GM21381 (cell line): Measurements from ENCODE around the gene SLC29A3.

Source experiments
- ATAC-seq: cut with Tn5 transposase; IDR thresholded peaks from one replicate; pipeline ENCODE4 v1.9.1; 2021; ENCODE audit warnings: mild to moderate bottlenecking, moderate library complexity; ENCODE audit not compliant: unreplicated experiment

The SLC29A3 gene

DNA sequence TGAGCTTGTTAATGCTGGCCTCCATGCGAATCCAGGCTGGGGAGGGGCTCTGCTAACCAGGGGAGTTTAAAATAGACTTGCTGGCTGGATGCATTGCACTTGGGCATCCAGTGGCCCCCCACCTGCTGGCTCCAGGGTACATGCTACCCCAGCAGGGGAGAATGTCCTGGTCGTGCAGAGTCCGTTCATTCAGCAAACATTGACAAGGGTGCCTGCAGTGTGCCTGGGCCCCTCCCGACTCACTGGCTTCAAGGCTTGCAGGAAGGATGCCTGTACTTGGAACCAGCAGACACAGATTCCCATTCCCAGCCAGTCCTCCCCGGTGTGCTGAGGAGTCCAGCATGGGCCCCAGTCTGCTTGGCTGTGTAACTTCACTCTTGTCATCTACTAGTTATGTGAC is 1.5 kb downstream of the SLC29A3 start:
- no peak for ATAC-seq

DNA sequence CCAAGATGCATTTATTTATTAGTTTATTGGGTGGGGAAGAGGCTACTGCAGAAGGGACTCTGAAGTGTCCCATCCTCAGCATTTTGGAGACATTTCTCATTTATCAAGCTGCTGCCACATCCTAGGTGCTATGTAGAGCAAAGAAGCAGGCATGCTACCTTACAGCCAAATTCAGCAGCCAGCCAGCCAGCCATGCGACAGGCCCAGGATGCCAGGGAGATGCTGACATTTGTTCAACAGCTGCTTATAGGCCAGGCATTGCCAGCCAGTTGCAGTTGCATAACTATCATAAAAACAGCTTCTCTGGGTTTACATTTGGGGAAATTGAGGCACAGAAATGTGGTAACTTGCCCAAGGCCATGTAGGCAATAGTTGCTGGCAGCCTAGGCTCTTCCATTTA is 2.3 kb downstream of the SLC29A3 start:
- no peak for ATAC-seq

DNA sequence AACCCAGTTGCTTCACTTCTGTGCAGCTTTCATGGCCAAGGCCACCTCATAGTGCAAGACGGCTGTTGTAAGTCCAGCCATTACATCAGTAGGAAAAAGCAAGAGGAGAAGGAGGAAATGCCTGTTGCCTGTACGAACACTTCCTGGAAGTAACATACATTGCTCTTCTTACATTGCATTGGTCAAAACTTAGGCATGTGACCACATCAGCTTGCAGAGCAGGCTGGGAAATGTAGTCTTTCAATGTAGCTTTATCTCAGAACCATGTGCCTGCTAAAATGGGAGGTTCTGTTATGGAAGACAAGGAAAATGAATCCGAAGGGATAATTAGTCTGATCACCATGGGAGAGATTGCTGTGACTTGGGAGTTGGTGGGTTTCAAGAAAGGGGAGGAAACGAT is 4.3 kb downstream of the SLC29A3 start:
- ATAC-seq = no peak

DNA sequence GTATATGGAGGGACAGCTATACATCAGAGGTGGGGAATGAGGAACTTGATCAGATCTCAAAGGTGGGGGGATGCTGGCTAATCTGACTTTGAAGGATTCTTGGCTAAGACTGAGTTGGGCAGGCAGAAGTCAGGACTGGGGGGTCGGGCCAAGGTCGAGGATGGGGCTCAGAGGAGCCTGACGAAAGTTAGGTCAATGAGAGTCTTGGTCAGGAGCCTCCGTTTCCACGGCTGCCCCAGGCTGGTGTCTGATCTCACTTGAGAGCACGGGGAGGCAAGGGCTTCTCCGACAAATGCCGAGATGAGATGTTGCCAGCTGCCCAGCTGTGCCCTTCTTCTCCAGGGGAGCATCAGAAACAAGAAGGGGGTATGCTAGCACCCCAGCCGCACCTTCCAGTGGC is 5.7 kb downstream of the SLC29A3 start:
- no peak for ATAC-seq

DNA sequence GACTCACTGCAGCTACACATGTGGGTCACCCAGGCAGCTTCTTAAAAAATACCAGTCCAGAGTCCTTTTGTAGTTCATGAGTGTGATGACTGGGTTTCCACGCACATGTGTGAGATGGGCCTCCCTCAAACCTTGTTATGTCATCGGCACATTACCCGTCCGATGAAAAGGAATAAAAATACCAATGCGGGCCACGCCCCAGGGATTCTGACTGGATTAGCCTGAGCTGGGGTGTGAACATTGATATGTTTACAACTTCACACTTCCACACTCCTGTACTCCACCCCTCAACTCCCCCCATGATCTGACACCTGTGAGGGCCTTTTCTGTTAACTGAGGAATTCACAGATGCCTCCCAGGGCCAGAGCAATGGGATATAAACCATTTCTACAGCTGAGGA is 6.2 kb downstream of the SLC29A3 start:
- ATAC-seq = no peak

DNA sequence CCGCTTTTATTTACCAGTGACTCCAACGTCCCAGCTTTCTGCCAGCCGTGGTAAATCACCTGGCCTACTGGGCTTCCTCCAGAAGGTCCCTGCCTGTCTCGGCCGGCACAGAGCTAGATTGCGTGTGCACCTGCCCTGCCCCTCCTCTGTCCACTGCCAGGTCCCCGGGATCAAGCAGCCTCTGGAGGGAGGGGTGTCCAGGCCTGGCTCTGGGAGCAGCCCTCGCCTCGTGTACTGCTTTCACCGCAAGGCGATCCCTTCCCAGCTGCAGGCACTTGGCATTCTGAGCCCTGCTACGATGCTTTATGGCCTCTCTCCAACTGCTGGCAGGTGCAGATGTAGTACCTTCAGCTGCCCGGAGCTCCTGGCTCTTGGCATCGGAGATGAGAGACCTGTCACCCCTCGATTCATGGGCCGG is 7.4 kb downstream of the SLC29A3 start:
- no peak for ATAC-seq

DNA sequence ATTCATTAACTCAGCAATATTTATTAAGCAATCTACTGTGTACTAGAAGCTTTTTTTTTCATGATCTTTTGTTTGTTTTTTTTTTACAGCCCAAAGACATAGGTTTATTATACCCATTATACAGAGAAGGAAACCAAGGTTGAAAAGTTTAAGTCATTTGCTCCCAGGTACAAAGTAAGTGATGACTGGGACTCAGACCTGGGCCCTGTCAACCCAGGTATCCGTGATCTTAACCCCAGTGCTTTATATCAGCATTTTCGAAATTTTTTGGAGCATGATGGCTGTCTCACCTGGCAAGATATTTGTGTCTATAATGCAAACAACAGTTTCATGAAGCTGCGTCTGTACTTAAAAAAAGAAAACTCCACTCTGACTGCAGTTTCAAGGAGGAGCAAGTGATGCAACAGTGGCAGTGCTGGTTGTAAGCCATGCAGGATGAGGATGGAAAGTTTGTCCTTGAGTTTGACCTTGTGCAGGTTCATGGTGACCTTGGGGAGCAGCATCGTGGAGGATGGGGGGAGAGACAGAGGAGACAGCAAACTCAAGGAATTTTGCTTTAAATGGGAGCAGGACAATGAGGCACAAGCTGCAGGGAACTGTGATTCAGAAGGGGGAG is 11.8 kb downstream of the SLC29A3 start:
- no peak for ATAC-seq

DNA sequence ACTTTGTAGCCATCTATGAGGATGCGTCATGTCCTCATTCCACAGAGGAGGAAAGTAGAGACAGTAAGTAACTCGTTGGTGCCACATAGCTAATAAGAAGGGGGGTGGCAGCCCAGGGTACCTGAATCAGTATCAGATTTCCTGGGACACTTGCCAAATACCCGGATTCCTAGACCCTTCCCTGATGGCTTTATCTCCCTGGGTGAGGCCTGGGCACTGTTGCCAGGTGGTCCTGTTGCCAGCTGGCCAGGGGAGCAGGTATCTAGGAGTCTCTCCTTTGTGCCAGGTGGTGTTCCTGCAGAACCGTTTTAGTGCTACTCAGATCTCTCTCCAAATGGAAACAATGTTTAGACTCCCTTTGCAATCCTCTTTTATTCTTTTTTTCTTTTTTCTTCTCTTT is 12.7 kb downstream of the SLC29A3 start:
- no peak for ATAC-seq

DNA sequence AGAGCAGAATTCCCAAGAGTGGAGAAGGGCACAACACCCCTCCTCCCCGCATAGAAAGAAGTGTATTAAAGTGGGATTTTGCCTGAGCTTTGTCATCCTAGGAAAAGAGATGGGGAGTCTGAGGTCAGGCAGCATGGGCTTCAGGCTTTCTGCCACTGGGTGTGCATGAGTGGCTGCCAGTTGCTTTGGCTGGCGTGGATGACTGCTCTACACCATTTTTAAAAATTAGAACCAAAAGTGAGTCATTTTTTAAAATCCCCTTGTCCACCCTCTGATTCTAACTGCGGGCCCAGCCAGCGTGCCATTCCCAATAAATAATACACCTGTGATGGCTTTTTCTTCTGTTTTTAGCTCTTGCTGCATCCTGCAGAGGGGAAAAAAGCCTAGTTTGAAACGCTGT is 13.4 kb downstream of the SLC29A3 start:
- ATAC-seq = no peak

DNA sequence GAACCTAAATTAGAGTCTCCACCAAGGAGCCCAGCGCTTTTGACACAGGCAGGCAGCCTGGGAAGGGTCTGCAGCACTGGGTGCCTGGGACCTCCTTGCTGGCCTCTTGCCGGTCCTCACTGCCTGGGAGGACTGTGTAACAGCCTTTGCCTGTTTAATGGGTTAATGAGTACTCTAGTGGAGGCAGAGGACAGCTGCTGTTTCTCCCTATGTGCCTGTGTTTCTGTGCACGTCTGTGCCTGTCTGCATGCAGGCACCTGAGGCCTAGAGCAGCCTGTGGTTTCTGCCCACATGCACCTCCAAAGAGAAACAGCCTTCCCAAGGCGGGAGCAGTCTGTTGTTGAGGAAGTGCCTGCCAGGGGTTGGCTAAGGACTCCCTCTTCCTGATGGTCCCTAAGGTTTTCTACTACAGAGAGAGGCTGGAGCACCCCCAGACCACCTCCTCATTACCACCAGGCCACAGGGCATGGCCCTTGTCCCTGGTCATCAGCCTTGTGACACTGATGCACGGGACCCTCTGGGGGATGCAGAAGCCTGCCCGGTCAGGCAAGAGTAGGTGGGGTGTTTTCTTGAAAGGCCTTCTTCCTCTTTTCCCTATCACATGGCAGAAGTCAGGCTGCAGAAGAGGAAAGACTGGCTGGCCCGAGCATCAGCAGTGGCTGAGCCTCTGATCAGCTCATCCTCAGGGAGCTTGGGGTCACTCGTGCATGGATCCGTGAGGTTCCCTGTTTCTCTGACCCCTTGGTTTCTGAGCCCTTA is 14.2 kb downstream of the SLC29A3 start:
- ATAC-seq = no peak

DNA sequence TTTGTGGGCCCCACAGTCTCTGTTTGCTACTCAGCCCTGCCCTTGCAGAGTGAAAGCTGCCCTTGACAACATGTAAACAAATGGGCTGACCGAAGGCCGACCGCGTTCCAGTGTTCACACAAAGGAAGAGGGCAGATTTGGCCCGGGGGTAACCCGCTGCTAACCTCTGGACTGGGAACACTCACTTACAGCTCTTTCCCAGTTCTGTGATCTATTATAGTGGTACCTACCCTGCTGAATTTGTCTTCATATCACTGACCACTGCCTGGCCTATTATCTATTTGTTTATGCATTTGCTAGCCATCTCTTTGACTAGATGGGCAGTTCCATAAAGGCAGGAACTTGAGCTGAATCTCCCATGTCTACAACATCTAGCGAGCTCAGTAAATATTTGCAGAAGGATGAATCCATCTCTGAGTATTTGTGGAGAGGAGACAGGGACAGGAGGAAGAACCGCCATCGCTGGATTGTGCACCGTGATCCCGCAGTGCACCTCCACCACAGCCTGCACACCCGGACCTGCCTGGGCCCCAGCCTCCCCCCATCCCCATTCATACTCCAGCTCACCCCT is 15.2 kb downstream of the SLC29A3 start:
- no peak for ATAC-seq

DNA sequence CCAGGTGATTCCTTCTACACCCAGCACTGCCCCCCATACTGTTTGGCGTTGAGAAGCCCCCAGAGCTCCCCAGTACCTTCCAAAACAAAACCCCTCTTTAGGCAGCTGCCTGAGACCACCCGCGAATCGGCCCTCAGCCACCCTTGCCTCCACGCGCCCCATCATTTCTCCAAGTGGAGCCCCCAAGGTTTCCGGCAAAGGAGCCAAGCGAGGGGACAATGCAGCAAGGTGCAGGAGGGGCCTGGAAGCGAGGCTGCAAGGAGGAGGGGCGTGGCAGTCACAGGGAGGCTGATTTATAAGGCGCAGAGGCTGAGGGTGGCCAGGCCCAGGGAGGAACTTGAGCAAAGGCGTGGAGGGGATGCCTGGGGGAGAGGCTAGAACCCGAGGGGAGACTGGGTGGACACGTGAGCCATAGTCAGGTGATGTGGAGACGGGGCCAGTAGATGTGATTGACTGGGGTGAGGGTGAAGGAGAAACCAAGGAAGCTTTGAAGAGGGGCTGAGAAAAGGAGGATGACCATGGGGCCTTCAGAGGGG is 16.2 kb downstream of the SLC29A3 start:
- ATAC-seq = no peak

DNA sequence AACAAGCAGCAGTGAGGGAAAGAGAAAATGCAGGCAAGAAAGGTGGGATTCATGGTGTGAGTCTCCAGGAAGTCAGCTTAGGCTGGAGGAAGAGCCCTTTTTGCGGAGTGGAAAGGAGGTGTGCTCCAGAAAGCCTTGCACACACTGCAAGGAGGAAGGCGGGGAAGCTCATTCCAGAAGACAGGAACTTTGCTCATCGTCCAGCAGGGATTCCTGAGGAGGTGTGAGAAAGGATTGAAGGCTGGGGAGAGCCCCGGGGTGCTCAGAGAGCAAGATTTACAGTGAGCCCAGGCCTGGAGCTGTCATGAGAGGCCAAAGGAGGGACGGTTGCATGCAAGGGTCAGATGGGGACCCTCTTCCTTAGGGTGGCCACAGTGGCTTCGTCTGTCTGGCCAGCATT is 17.6 kb downstream of the SLC29A3 start:
- no peak for ATAC-seq

DNA sequence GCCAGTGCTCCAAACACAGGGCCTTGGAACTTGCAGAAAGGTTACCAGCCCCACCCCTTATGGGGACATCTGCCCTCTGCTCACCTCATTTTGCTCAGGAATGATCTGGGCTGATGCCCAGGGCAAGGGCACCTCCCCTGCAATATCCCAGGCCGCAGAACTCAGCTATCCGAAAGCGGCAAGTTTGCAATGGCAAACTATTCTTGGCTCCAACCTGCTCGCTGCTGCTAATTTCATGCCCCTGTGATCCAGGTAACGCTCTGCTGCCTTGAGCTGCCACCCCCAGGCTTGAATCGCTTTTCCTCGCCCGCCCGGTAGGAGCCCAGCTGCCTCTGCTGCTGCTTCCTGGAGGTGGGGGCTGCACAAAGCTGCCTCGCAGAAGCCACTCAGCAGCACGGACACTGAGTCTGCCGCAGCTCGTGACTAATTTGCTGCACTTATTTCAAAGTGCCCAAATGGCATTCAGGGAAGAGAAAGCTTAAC is 18.2 kb downstream of the SLC29A3 start:
- ATAC-seq = no peak

DNA sequence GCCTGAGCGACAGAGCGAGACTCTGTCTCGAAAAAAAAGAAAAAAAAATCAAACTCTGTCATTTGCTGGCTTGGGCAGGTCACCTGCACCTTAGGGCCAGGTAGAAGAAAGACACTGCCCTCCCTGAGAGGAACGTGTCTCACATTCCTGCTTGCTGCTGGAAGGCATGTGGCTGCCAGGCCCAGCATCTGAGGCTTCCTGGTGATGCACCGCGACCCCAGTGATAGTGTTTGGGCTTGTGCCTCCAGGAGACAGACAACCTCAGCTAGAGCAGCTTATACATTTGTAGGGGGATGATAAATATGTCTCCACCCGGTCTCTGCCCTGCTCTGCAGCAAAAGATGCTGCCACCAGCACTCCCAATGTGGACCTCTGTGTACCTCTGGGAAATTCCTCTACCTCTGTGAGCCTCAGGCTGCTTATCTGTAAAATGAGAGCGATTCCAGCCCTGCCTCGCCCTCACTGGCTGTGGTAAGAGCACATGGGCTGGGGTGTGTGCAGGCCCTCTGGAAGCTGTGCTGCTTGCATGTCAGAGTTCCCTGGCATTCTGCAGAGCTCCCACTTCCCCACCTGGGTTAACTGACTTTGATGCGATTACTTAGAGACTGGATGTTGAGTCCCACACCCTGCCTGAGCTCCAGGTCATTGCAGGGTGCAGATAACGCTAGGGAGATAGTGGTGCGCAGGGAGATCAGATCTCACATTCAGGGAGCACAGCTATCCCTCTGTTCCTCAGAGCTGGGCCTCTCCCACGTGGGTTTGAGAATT is 19.9 kb downstream of the SLC29A3 start:
- ATAC-seq = no peak

DNA sequence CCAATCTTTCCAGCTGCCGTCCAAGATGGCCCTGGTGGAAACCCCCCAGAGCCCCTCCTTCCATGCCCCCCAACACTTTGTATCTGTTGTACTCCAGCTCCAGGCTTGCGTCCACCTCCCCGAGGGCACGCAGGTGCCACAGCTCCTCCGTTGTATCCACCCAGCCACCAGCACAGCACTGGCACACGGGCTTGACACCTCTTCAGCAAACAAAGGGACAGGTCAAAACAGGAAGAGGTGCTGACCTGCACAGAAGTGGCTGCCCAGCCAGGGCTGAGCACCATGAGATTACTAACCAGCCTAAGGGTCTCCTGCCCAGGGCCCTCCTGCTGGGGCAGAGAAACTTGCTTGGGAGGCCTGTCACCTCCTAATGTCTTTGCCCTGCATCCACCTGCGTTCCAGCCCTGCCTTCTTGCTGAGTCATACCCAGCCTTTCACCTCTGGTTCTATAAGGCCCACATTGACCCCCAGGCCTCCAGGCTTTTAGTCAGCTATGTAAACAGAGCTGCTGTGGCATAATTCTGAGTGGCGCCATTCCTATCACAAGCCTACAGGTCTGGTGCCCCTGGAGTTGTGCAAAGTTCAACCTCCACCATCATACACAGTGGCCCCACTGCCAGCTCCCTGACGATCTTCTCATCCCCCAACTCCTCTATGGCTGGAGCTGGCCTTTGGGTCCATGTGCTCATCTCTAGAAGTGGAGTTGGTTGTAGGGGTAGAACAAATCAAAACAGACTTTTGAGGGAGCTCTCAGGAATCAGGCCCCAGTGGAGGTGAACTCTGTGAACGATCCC is 20.9 kb downstream of the SLC29A3 start:
- no peak for ATAC-seq

DNA sequence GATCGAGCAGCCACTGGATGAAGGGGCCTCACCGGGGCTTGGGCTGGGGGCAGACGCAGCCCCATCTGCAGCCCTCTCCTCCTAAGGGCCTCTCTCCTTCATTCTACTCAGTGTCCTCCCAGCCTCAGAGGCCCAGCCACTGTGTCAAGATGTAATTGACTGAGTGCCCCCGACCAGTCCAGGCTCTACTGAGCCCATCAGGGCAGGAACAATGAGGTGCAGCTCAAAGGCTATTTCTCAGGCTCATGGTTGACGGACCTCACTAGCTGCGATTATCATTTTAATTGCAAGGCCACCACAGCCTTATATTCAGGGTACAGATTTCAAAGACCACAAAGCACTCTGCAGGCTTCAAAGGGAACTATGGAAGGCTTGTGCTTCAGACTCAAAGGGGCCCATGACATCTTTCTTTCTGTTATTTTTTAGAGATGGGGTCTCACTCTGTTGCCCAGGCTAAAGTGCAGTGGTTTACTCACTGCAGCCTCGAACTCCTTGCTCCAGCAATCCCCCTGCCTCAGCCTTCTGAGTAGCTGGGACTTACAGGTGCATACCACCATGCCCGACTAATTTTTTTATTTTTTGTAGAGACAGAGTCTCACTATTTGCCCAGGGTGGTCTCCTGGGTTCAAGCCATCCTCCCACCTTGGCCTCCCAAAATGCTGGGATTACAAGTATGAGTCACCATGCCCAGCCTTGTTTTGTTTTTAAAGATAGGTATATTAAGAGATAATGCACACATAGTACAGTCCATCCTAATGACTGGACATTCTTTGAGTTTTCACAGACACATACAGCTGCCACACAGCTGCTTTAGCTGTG is 23.7 kb downstream of the SLC29A3 start:
- no peak for ATAC-seq

DNA sequence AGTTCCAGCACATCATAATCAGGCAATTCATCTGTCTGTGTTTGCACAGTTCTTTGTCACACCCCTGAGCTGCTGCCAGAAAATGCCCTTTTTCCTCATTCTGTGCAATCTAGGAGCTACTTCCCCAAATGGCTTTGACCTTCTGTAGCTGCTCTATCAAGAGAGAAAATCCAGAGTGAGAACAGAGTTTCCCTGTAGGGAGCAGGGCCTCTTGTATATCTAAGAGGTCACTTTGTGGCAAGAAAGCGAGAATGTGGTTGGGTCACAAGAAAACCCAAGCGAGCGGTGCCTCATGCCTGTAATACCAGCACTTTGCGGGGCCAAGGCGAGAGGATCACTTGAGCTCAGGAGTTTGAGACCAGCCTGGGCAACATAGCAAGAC is 24.3 kb downstream of the SLC29A3 start:
- no peak for ATAC-seq

DNA sequence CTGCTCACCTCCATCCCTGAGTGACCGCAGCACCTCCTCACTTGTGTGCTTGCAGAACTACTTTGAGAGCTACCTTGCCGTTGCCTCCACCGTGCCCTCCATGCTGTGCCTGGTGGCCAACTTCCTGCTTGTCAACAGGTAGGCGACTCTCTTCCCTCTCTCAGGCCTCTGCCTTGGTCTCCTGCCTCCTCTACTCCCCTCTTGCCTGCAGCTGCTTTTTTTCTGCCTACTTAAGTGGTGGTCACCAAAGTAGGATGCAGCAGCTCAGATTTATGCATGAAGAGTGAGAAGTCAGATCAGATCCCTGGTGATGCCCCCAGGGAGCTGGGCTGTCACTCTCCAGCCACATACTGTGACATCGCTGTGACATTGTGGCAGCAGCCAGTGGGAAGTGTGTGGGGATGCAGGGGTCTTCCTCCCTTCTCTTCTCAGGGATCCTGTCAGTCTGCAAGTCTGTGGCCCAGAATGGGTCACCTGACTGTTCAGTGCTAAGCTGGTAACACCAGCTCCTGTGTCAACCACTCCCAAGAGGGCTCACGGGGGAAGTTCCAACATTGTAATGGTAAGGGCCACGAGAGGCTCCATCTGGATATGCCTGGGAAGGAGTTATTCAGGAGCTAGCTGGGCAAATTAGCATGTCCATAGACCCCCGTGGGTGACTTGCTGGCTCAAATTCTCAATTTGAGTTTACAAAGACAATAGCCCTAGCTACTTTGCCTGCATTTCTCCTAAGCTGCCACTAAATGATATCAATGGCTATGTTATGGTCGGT is 25.3 kb downstream of the SLC29A3 start:
- no peak for ATAC-seq
